ENCODE measurements around the gene PKD1.
"Not testable (repeated sequence)": the region's sequence is repeated elsewhere in the genome, so short reads cannot be mapped to it uniquely, and the experiment has no call there.

PKD1 gene

GRCh38 chr16:2107121-2107790, 28.4 kb downstream of the PKD1 start:
- not testable (repeated sequence) for DNase-seq (ENCODE audit: low read depth)

DNA sequence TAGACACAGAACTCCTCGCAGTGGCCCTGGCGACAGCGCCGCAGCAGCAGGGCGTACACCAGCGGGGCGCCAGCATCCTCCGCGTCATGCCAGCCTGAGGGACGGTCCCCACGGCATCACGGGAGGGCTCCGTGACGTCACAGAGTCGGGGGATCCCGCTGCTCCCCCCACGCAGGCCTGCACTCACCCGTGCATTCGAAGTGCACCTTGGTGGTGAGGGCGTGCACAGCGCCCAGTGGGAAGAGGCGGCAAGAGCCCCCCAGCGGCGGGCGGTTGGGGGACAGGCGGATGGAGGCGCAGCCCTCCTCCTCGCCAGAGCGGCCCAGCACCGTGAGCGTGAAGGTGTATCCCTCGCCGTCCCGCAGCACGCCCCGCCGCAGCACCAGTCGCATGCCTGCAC, 29.5 kb downstream of the PKD1 start:
- DNase-seq (ENCODE audit: low read depth), result not testable (repeated sequence)

- DNase-seq (ENCODE audit: low read depth), result not testable (repeated sequence)
Measured at GRCh38 chr16:2105769-2106168, 29.9 kb downstream of the PKD1 start.

- DNase-seq (ENCODE audit: low read depth), result not testable (repeated sequence)
Measured at GRCh38 chr16:2105291-2105690, 30.4 kb downstream of the PKD1 start.

DNA sequence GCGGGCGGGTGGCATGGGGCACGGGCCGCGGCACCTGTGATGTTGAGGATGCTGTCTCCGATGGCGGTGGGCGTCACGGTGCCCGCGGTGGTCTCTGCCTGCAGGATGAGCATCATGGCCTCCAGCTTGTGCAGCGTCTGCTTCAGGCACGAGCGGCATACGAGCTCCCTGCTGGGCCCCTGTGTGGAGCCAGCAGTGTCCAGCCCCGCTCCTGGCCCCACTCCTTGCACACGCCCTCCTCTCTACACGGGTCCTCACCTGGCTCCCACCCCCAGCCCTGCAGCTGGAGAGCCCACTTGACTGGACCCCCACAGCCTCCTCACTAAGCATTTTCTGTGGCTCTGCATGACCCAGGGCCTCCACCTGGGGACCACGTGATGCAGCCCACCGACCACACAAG, 31.2 kb downstream of the PKD1 start:
- DNase-seq (ENCODE audit: low read depth), result not testable (repeated sequence)

DNA sequence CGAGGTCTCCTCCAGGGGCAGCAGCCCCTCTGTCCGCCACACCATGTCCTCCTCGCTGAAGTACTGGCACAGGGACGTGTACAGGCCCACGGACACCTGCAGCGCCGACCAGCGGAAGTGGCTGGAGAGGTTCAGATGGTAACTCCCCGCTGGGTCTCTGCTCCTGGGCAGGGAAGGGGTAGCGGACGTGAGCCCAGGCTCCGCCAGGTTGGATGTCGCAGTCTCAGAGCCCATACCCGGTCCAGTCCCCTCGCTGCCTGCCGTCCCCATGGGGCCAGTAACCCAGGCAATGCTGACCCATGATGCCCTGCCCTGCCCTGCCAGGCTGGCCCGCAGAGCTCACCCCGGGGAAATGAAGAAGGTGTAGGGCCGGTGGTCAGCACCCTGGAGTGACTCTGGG, 33.2 kb downstream of the PKD1 start:
- no peak for DNase-seq (ENCODE audit: low read depth)

DNA sequence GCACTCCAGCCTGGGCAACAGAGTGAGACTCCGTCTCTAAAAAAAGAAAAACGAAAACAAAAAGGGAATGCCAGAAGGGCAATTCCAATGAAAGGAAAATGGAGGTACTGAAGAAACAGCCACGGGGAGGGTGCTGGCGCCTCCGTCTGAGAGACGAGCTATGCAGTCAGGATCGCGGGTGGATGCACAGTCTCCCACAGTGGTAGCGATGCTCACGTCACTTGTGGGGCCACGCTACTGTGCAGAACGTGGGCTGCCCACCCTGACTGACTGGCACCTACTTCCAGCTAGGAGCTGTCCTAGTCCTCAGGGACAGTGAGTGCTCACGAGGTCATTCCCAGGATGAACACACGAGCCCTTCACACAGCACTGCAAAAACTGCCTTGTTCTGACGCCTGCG, 34.1 kb downstream of the PKD1 start:
- DNase-seq (ENCODE audit: low read depth), result not testable (repeated sequence)

DNA sequence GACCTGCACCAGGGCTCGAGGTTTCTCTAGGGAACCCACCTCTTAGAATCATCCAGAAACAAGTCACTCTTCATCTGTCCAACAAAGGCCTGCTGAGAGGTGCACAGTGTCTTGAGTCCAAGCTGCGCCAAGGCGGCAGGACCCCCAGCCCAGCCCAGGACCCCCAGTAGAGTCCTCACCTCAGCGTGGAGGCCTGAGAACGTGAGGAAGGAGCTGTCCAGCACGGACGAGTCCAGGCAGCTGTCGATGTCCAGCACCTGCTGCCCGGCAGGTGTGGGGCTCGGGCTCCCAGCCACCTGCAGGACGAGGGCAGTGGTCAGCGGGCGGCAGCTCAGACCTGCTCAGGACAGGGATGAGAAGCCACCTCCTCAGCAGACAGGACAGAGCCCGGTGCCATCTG, 38.0 kb downstream of the PKD1 start:
- DNase-seq (ENCODE audit: low read depth), result not testable (repeated sequence)

DNA sequence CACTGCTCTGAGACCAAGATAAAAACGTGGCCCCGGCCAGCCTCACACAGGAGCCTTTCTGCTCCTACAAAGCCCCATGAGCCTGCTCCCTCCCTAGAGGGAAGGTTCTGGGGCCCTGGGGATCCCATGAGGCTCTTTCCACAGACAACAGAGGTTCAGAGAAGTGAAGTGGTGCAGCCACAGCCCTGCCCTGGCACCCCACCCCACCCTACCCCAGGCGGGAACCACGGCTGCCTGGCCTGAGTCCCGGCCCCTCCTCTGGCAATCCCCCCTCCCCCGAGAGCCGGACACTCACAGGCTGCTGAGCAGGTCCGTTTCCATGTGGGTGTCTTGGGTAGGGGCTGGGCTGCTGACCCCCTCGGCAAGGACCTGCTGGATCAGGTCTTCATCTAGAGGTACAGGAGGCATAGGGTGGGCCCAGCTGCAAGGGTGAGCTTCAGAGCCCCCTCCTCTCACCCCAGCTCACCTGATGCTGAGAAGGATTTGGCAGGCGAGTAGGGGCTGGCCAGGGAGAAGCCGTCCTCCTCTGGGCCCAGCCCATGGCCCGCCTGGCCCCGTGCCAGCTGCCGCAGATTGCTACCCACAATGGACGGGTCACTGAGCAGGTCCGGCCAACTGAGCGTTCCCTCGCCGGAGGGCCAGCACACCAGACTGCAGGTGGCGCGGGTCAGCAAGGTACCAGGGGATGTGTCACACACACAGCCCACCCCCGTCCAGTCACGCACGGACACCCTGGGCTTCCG, 38.7 kb downstream of the PKD1 start:
- no peak for DNase-seq (ENCODE audit: low read depth)

DNA sequence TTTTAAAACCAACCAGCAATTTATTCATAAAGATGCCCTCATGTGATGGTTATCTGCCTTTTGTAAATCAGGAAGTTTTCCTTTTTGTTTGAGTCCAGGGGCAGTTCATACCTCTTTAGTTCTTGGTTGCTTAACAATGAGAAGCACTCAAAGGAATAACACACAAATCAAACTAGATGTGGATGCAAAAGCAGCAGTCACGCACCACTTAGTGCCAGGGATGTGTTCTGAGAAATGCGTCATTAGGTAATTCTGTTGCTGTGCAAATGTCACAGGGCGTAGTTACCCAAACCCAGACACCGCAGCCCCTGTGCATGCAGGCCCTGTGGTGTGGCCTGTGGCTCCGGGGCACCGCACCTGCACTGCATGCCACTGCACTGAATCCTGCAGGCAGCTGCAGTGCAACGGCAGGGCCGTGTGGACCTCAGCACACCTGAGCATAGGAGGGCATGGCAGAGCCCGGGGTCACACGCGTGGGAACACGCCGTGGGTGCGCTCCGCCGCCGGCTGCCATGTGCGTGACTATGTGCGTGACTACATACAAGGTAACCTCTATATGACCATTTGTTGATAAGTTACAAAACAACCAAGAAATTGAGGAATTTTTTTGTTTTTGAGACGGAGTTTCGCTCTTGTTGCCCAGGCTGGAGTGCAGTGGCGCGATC, 39.6 kb downstream of the PKD1 start:
- DNase-seq (ENCODE audit: low read depth), result no peak

- DNase-seq (ENCODE audit: low read depth), result no peak
Measured at GRCh38 chr16:2095315-2095853, 40.3 kb downstream of the PKD1 start.

- DNase-seq (ENCODE audit: low read depth), result no peak
Measured at GRCh38 chr16:2093793-2094192, 41.9 kb downstream of the PKD1 start.

GRCh38 chr16:2092866-2093265, 42.8 kb downstream of the PKD1 start:
- DNase-seq (ENCODE audit: low read depth), result no peak

- DNase-seq (ENCODE audit: low read depth), result no peak
Measured at GRCh38 chr16:2092256-2092620, 43.5 kb downstream of the PKD1 start.

GRCh38 chr16:2091547-2092255, 44.0 kb downstream of the PKD1 start:
- no peak for DNase-seq (ENCODE audit: low read depth)

DNA sequence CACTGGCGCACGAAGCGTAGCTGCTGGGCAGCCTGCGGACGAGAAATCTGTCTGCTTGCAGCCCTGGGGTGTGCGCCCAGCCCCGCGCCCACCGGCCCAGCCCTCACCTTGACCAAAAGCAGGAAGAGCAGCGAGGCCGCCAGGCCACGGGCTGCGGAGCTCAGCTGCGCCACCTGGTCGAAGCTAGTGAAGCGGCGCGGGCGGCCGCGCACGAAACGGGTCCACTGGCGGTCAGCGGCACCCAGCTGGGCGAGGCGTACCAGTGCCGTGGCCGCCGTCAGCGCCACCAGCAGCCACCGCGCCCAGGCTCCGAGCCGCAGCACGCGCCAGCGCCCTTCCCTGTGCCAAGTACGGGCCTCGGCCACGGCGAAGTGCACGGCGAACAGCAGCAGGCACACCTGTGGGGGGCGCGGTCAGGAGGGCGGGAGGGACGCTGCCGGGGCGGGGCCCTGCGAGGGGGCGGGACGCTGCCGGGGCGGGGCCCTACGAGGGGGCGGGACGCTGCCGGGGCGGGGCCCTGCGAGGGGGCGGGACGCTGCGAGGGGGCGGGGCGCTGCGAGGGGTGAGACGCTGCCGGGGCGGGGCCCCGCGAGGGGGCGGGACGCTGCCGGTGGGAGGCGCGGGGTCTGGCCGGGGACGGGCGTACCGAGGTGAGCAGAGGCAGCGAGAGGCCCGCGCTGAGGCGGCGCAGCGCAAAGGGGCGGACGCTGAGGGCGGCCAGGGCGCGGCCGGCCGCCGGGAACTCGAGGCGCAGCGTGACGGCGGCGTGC, 44.7 kb downstream of the PKD1 start:
- DNase-seq (ENCODE audit: low read depth), result no peak

DNA sequence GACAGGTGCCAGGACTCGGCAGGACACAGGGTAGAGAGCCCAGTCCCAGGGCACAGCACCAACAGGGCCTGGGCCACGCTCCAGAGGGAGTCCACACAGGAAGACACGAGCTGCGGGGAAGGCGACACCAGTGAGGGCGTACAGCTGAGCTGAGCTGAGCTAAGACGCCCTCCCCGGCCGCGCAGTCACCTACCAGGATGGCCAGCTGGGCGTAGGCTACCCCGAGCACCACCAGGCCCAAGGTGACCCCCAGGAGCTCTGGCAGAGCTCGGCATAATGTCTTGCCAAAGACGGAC, 45.3 kb downstream of the PKD1 start:
- DNase-seq (ENCODE audit: low read depth), result no peak

DNA sequence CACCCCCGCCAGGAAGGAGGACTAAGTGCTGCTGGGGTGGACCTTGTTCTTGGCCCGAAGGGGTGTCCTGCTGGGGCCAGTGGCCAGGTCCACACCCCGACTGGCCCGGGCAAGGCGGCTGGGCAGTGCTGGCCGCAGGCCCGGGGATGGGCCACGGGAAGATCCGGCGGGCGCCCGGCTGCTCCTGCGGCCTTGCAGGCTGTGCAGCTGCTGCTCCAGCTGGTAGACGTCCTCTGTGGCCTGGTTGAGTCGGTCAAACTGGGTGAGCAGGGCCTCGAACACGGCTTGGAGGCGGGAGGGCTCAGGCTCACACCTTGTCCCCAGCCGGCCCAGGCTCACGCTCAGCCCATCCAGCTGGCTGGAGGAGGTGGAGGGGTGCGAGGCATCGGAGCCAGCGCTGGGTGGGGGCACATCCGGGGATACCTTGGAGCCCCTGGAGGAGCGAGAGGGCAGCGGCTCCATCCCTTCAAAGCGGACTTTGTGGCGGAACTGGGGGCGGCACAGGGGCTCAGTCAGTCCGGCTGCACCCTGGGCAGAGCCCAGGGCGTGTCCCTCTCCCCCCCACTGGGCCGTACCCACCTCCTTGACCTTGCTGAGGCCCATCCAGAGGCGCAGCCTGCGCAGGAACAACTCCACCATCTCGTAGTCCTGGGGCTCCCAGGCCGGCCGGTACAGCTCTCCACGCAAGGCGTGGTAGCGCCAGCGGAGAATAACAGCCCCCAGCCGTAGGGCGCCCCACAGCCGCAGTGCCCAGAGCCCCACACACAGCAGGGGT, 45.8 kb downstream of the PKD1 start:
- DNase-seq (ENCODE audit: low read depth), result no peak

DNA sequence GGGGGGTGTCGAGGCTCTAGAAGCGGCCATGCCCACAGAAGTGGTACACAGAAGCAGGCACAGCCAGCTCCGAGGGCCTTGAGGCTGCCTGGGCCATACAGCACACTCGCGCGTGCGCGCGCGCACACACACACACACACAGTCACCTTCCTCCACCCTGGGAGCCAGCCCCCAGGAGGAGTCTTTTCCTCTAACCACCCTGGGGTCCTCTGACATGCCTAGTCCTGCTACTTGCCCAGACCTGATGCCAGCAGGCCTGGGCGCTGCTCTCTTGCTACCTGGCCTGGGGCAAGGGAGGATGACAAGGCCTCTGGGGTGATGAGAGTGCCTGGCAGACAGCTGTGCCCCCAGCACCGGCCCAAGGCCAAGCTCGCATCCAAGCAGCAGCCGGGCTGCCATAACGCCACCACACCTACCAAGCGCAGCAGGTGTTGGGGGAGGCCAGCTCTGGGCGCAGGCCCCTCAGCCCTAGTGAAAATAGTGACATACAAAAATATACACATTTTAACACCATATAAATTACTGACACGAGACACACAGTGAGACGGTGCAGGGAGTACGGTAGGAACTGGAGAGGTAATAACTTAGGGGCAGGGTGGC, 46.8 kb downstream of the PKD1 start:
- no peak for DNase-seq (ENCODE audit: low read depth)

Data from stimulated activated CD4-positive, alpha-beta T cell treated with anti-CD3 and anti-CD28 coated beads, Interleukin-2, amount 100 ng/mL, for 4 hours (primary cell).